Cardiac fibroblast (primary cell): ENCODE measurements around the gene CFAP46.

Source experiments
- DNase-seq, 2 donors: peaks; one replicate each; pipeline versions ENCODE4 v3.0.0 to v3.0.0-alpha.2; 2010; ENCODE audit warnings: low read depth in 2 of 2
- H3K4me3 ChIP-seq, 2 donors: replicated peaks in 1 of 2; 1 replicate in 1 of 2; 2 replicates in 1 of 2; pipeline ENCODE4 v1.5.1; 2011; ENCODE audit warnings: low read depth in 2 of 2, low read length in 2 of 2, mild to moderate bottlenecking in 2 of 2, moderate library complexity in 1 of 2
- CTCF ChIP-seq: IDR thresholded peaks from one replicate; pipeline ENCODE4 v1.5.1; 2011; ENCODE audit warnings: low read depth, mild to moderate bottlenecking, low read length, inconsistent platforms

Gene CFAP46

DNA sequence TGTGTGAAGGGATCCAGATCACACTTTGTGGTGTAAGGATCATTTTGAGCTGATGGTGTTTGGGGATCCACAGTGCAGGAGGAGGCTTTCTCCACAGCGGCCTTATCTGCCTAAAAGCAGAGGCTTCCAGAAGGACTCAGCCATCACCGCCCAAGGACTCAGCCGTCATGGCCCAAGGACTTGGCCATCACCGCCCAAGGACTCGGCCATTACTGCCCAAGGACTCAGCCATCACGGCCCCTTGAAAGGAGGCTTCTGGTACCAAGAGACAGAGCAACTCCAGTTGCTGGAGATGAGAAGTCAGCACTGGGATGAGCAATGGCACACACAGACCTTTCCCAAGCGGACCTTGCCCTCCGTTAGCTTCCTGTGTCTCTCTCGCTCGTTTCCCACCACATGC is 6.0 kb upstream of the CFAP46 start:
- no peak for DNase-seq
- no peak for TF ChIP-seq CTCF

DNA sequence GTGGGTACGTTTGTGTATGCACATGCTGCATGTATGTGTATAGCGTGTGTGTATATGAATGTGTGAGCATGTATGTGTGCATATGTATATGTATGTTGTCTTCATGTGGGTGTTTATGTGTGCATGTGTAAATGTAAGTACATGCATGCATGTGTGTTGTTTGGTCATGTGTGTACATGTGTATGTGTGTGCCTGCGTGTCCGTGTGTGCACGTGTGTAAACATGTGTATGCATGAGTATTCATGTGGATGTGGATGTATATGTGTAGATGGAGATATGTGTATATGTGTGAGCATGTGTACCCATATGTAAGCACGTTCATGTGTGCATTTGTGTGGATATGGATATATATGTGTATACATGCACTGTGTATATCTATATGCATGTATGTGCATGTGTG is 5.5 kb upstream of the CFAP46 start:
- no peak for DNase-seq
- TF ChIP-seq CTCF, result no peak
- H3K4me3 ChIP-seq, result no peak overlapping the region

More for the DNA sequence above, 6.0 kb upstream of the CFAP46 start:
- H3K4me3 ChIP-seq, result no peak overlapping the region

DNA sequence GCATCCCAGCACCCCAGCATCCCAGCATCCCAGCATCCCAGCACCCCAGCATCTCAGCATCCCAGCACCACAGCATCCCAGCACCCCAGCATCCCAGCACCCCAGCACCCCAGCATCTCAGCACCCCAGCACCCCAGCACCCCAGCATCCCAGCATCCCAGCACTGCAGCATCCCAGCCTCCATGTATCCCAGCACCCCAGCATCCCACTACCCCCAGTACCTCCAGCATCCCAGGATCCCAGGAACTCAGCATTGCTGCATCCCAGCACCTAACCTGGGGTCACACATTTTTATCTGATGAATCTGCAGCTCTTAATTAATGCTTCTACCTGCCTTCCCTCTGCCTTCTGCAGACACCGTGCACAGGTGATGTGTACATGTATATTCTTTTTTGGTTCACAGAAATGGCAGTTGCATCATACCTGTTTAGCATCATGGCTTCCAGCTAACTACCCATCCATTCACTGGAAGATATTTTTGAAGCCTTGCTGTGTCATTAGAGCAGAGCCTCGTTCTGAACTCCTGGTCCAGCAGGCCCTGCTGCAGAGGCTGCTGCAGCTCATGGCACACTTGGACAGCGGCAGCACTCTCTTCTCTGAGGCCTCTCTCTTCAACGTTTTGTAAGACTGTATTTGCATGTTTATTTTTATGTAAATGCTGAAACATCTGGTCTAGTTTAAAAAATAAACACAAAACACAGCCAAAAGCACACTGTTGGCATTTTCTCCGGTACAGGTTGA is 4.6 kb upstream of the CFAP46 start:
- no peak for TF ChIP-seq CTCF
- no peak overlapping the region for H3K4me3 ChIP-seq
- no peak for DNase-seq

DNA sequence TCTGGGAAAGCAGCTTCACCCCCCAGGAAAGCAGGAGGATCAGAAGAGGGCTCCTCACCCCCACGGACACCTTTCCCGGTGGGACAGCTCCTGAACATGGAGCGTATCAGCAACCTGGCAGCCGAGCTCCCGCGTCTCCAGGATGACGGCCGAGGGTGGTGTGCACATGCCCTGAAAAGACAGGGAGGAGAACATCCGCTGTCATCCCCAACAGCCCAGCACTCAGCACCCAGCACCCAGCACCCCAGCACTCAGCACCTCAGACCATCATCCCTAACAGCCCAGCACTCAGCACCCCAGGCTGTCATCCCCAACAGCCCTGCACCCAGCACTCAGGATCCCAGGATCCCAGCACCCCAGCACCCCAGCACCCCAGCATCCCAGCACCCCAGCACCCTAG is 3.9 kb upstream of the CFAP46 start:
- no peak for TF ChIP-seq CTCF
- DNase-seq, result no peak

DNA sequence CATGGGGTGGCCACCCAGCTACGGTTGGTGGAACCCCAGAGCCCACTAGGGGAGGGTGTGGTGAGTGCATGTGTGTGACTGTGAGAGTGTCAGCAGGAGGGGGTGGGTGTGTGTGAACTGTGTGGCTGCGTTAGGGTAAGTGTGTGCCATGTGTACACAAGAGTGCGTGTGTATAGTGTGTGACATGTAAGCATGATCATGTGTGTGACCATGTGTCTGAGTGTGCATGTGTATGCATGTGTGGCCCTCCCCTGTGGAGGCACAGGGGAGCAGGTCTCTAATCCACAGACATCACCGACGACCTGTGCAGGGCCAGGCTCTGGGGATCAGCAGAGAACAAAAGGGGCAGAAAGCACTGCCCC is 3.5 kb upstream of the CFAP46 start:
- no peak overlapping the region for H3K4me3 ChIP-seq
- TF ChIP-seq CTCF, result no peak
- no peak for DNase-seq

More for the DNA sequence above, 3.9 kb upstream of the CFAP46 start:
- no peak overlapping the region for H3K4me3 ChIP-seq

DNA sequence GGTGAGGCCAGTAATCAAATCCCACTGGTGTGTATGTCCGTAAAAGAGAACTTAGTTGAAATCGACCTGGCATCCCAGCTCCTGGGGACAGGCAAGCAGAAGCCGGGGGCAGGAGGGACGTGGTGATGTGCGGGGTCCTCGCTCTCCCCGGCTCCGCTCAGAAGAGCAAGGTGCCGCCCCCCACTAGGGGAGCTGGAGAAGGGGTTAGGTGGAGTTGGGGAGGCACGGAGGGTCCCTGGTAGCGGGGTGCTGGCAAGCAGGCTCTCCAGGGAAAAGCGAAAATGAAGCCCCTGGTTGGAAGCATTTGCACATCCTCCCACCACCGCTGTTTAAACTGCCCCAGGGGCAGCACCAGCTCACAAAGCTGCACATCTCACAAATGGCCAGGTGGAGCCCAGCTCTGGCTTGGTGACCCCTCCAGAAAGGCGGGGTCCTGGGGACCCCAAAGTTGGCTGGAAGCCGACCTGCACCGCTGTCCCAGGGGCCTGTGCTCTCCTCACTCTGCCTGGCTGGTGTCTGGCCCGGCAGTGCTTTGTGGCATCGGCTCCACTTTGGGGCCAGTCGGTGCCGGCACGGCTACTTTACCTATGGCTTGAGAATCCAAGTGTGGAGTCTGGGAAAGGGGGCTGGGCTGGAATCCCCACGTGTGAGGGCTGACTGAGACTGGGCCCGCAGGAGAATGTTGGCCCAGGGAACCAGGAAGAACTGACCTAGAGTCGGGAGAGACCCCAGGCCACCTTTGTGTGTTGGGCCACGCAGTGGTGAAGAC is 2.9 kb upstream of the CFAP46 start:
- no peak for DNase-seq
- H3K4me3 ChIP-seq, result no peak overlapping the region
- TF ChIP-seq CTCF, result no peak
